ENCODE measurements around the gene SRGAP1.

GRCh38 chr12:64082866-64083268 lies 238.4 kb downstream of the SRGAP1 start:
- TF ChIP-seq MAZ (IDR thresholded peaks at IDR 0.05; ENCODE audit: borderline replicate concordance, low read depth, low read length) = no peak
- TF ChIP-seq CTCF (conservative IDR thresholded peaks at IDR 0.05; ENCODE audit: low read depth, low read length) = no peak
- TF ChIP-seq POLR2A (IDR thresholded peaks at IDR 0.05; ENCODE audit: low read depth, low read length) = no peak
- no peak for TF ChIP-seq SMC3 (IDR thresholded peaks at IDR 0.05; ENCODE audit: low read depth, low read length)
- TF ChIP-seq, protein P1, sequence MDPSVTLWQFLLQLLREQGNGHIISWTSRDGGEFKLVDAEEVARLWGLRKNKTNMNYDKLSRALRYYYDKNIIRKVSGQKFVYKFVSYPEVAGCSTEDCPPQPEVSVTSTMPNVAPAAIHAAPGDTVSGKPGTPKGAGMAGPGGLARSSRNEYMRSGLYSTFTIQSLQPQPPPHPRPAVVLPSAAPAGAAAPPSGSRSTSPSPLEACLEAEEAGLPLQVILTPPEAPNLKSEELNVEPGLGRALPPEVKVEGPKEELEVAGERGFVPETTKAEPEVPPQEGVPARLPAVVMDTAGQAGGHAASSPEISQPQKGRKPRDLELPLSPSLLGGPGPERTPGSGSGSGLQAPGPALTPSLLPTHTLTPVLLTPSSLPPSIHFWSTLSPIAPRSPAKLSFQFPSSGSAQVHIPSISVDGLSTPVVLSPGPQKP (IDR thresholded peaks at IDR 0.05; ENCODE audit: borderline replicate concordance, low read depth, low read length) = no peak
